Omental fat pad (tissue), 4 donors: ENCODE measurements around the gene TBC1D10A. TPM values are rescaled to one million over a fixed set of nuclear protein-coding genes. Genes with fewer than 3 reads are reported as not detected.

Experiments used
- ATAC-seq: fragments of 150-250 bp; one replicate; pipeline ENCODE4 v1.9.1; 2016; ENCODE audit warnings: mild to moderate bottlenecking, moderate library complexity; ENCODE audit not compliant: low FRiP score
- DNase-seq: peaks from one replicate; pipeline ENCODE4 v3.0.0-alpha.2; 2019; ENCODE audit warnings: low spot score
- total RNA-seq, 4 donors: library from RNA; depleted of rRNA; stranded (reverse); fragments of >200 nt; gene quantifications; one replicate each; pipeline ENCODE4 v1.1.0, GENCODE V29; 2016
- TF ChIP-seq, protein P1 (sequence below), 3 donors: fragments of 450-650 bp; IDR thresholded peaks; one replicate each; pipeline ENCODE4 v1.5.1; 2016 to 2017; ENCODE audit warnings: antibody characterized with exemption in 3 of 3, mild to moderate bottlenecking in 3 of 3, moderate library complexity in 2 of 3

The TBC1D10A gene
- total RNA-seq, 4 donors from 2014 or later, result 17.5 to 42.1 (median 26.0) TPM

DNA sequence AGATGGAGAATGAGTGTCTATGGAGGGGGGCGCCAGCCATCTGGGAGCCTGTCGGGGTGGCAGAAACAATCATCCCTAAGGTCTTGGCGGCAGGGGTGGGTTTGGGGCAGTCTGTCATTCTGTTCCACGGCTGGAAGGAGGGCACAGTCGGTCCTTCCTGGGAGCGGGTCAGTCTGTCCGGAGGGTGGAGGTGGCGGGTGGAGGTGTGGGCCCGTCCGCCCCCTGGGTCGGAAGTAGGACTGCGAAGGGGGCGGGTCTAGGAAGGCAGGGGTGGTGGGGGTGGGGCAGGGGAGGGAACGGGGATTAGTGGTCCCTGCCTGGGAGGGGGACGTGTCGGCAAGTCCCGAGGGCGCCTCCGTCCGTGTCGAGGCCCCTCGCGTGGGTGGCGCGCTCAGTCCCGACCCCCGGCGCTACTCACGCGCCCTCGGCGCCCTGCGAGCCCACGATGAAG, 461 bp downstream of the TBC1D10A start:
- ATAC-seq (peak; percentile 55), DNase-seq (no peak)
- TF ChIP-seq, protein P1, sequence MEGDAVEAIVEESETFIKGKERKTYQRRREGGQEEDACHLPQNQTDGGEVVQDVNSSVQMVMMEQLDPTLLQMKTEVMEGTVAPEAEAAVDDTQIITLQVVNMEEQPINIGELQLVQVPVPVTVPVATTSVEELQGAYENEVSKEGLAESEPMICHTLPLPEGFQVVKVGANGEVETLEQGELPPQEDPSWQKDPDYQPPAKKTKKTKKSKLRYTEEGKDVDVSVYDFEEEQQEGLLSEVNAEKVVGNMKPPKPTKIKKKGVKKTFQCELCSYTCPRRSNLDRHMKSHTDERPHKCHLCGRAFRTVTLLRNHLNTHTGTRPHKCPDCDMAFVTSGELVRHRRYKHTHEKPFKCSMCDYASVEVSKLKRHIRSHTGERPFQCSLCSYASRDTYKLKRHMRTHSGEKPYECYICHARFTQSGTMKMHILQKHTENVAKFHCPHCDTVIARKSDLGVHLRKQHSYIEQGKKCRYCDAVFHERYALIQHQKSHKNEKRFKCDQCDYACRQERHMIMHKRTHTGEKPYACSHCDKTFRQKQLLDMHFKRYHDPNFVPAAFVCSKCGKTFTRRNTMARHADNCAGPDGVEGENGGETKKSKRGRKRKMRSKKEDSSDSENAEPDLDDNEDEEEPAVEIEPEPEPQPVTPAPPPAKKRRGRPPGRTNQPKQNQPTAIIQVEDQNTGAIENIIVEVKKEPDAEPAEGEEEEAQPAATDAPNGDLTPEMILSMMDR (IDR thresholded peaks at IDR 0.05), result no peak

DNA sequence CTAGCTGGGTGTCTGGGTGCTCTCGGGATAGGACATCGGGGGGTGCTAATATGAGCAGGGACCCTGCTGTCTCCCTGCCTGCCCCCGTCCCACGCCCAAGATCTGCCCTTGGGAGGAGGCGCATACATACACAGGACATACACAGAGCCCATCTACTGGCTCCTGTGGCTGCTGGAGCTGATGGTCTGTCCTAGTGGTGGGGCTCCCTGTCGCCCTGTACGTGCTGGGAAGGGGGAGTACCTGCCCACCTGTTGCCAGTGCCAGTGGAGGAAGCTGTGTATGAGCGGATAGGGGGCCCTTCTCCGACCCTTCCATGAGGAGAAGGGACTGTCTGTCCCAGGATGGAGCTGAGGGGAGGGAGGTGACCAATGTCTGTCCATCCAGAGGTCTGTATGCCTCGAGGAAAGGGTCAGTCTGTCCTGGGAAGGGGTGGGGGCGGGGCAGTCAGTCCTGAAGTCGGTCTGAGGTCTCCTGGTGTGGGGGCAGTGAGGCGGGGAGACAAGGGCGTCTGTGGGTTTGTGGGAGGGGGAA, 952 bp downstream of the TBC1D10A start:
- ATAC-seq (no peak), DNase-seq (no peak)
- TF ChIP-seq, protein P1 (IDR thresholded peaks at IDR 0.05), result no peak

DNA sequence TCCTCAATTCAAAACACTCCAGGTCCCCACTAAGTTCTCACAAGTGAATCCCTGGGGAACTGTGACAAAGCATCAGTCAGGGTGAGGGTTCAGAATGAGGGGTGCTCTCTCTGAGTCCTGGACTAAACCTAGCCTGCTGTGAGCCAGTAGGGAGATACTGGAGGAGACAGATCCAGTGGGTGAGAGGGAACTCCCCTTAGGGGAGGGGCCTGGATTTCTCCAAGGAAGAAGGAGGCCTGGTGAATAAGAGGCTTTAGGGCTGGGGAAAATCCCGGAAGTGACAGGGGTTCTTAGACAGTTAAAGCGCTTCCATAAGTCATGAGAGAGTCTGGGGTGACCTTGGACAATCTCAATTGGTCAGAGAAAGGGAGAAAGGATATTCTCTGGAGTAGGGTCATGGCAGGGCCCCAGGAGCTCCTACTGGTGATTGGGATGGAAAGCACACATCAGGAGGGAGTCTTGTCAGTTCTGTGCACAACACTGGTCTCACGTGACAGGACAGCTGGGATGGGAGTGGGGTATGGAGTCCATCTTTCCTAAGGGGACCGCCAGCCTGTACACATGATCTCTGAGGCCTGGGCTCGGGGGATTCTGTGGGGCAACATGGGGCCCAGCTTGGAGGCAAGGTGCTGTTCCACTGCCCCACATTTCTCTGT, 1.5 kb downstream of the TBC1D10A start:
- DNase-seq, result peak; percentile 43
- TF ChIP-seq, protein P1 (IDR thresholded peaks at IDR 0.05), result no peak
- peak; percentile 80 for ATAC-seq

DNA sequence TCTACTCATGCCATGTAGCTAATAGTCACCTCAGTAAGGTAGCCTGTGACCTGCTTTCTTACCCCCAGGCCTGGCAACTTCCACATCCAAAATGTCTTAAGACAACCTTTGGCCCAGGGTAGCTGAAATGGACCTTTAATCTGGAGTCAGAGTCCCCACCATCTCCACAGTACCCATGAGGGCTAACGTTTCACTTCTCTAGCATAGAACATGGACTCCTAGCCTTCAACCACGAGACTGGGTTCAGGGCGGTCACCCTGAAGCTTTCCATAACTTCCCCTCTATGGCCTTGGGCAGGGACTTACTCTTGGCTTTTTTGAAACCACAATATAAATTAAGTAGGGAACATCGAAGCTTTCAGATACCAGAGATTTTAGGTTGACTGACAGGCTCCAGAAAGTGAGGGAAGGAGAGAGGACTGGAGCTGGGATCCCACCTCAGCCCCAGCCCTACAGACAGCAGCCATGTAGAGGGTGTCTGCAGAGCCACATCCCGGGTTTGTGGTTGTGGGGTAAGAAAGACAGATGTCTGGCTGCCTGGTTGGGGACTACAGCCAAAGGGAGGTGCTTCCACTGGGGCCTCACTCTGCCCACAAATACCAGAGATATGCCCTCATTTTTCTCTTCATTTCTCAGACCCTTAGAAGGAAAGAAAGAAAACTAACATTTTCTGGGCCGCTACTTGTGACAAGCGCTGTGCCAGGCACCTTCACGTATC, 2.6 kb downstream of the TBC1D10A start:
- TF ChIP-seq, protein P1 (IDR thresholded peaks at IDR 0.05), result no peak
- DNase-seq, result no peak
- peak; percentile 1 for ATAC-seq

DNA sequence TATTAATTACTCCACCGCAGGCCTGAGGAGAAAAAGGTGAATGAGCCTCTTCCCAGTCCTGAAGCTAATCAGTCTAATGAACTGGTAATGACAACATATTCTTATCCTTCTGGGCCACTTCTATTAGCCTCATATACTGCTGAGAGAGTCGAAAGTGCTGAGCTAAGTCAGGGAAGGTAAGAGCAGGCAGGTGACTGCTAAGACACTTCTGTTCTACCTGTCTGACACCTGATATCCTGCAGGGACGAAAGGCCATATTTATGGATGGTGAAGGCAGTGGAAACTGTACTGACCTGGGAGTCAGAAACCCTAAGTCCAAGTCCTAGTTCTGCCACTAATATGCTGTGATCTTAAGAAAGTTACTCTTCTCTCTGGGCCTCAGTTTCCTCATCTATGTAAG, 3.5 kb downstream of the TBC1D10A start:
- TF ChIP-seq, protein P1 (IDR thresholded peaks at IDR 0.05), result no peak

DNA sequence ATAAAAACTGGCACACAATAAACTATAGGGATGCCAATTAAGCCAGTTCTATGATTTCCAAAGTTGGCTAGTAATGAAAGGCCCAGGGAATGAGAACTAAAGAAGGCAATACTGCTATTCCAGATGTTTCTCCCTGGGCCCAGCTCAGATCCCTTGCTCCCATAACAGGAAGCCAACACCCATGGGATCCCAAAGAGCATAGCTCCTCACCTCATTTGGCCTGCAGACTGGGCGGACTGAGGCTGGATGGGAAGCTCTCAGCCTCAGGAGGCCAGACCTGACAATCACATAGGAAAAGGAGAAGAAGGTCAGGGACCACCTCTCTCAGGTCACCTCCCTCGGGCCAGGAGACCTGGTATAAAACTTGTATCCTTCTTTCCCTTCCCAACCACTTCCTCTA, 5.3 kb downstream of the TBC1D10A start:
- ATAC-seq, result no peak
- DNase-seq, result no peak
- TF ChIP-seq, protein P1 (IDR thresholded peaks at IDR 0.05), result no peak

More for the DNA sequence above, 3.5 kb downstream of the TBC1D10A start:
- ATAC-seq (no peak), DNase-seq (no peak)
